Suppressor macrophage treated with lipopolysaccharide for 4 hours (primary cell): ENCODE results near the gene SNRPB.

Experiments
- DNase-seq: peaks from one replicate; pipeline ENCODE4 v3.0.0-alpha.2; 2020

Gene SNRPB

GRCh38 chr20:2473516-2473915, 2.9 kb upstream of the SNRPB start:
- DNase-seq = no peak

- DNase-seq = peak; percentile 61
These were observed 582 bp downstream of the SNRPB start for GRCh38 chr20:2469991-2470422.

- DNase-seq = no peak
These were observed 1.8 kb downstream of the SNRPB start for GRCh38 chr20:2468581-2469407.

GRCh38 chr20:2467412-2467811, 3.2 kb downstream of the SNRPB start:
- no peak for DNase-seq

GRCh38 chr20:2465100-2465499, 5.5 kb downstream of the SNRPB start:
- no peak for DNase-seq

- DNase-seq = no peak
These were observed 6.8 kb downstream of the SNRPB start for GRCh38 chr20:2463616-2464365.

- no peak for DNase-seq
These were observed 8.1 kb downstream of the SNRPB start for GRCh38 chr20:2462484-2462883.

GRCh38 chr20:2460752-2461424, 9.7 kb downstream of the SNRPB start:
- DNase-seq = no peak

GRCh38 chr20:2459981-2460751, 10.4 kb downstream of the SNRPB start:
- DNase-seq = no peak

- no peak for DNase-seq
These were observed 11.6 kb downstream of the SNRPB start for GRCh38 chr20:2458919-2459499.

- DNase-seq = no peak
These were observed 14.7 kb downstream of the SNRPB start for GRCh38 chr20:2455771-2456497.

- DNase-seq = no peak
These were observed 16.8 kb downstream of the SNRPB start for GRCh38 chr20:2453792-2454191.

- peak; percentile 78 for DNase-seq
These were observed 18.5 kb downstream of the SNRPB start for GRCh38 chr20:2451939-2452732.

GRCh38 chr20:2451422-2451821, 19.2 kb downstream of the SNRPB start:
- no peak for DNase-seq

- no peak for DNase-seq
These were observed 21.2 kb downstream of the SNRPB start for GRCh38 chr20:2449386-2449785.

- DNase-seq = peak; percentile 36
These were observed 23.7 kb downstream of the SNRPB start for GRCh38 chr20:2446845-2447244.

GRCh38 chr20:2431185-2431584, 39.4 kb downstream of the SNRPB start:
- no peak for DNase-seq

- no peak for DNase-seq
These were observed 40.1 kb downstream of the SNRPB start for GRCh38 chr20:2430538-2430937.

- DNase-seq = no peak
These were observed 41.5 kb downstream of the SNRPB start for GRCh38 chr20:2429051-2429450.

- no peak for DNase-seq
These were observed 49.3 kb downstream of the SNRPB start for GRCh38 chr20:2421247-2421646.

GRCh38 chr20:2420510-2420909, 50.1 kb downstream of the SNRPB start:
- no peak for DNase-seq
